ENCODE results near the gene EHD2.

- TF ChIP-seq CTCF (IDR thresholded peaks at IDR 0.05; ENCODE audit: insufficient read depth, low read depth, low read length) (no peak), EZH2 (IDR thresholded peaks at IDR 0.05; ENCODE audit: insufficient read depth, low read length) (no peak)
Measured at GRCh38 chr19:47680858-47681332, 32.3 kb upstream of the EHD2 start.

Measured in astrocyte (in vitro differentiated cells and primary cell).